ENCODE measurements around the gene LRP8. TPM values are rescaled to one million over a fixed set of nuclear protein-coding genes. Genes with fewer than 3 reads are reported as not detected.

LRP8 gene
- total RNA-seq, 1 experiment from 2014 or later = 56.3 TPM

DNA sequence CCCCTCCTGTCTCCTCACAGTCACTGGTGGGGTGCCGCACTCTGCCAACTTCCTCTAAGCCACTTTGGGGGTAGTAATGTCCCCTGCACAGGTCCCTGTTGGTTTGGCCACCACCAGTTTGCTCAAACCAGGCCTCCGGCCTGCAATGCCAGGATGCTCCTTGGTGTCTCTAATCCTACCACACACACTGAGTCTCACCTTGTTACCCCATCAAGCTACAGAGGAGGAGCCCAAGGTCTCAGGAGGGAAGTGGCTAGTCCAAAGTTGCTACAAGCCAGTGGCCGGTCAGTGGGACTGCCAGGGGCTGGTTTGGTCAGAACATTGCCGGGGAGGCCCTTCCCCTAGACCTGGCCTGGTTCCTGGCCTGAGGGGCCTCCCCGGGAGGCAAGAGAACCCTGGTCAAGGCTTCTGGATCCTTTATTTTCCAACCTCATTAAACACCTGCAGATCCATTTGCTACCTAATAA, 21.5 kb upstream of the LRP8 start:
- intact Hi-C loops (cut with micrococcal nuclease) = no loop called here
- H3K27ac ChIP-seq (ENCODE audit: low read depth, low read length) = no peak overlapping the region
- H3K9ac ChIP-seq (ENCODE audit: low read length) = no peak overlapping the region
- ChIA-PET CTCF (no interaction called here), POLR2A (no interaction called here), RAD21 (ENCODE audit: low non-redundant PET in 1 of 2, low total read pairs in 2 of 2, uncharacterized antibody in 2 of 2, unreplicated experiment in 2 of 2) (no interaction called here)
- no peak for TF ChIP-seq POLR2A (IDR thresholded peaks at IDR 0.05; ENCODE audit: borderline replicate concordance, extremely low read depth, insufficient read depth, insufficient read length)
- no peak for TF ChIP-seq CEBPB (IDR thresholded peaks at IDR 0.05; ENCODE audit: low read depth)
- no peaks in the 10 kb centered on the region for H3K79me2 ChIP-seq (ENCODE audit: insufficient read depth, low read length)
- no peaks in the 10 kb centered on the region for H3K9me2 ChIP-seq (ENCODE audit: insufficient read depth)
- H4K20me1 ChIP-seq (ENCODE audit: insufficient read depth) = no peaks in the 10 kb centered on the region
- peaks cover 0 to 12% of the 10 kb centered on the region in 2 experiments; a peak in 2 of 4 replicates for H3K4me1 ChIP-seq (ENCODE audit: control insufficient read depth in 1 of 2, insufficient read depth in 2 of 2, low read length in 2 of 2)
- ATAC-seq = no peak
- no peak overlapping the region for H3K4me2 ChIP-seq (ENCODE audit: low read length)
- H3K9me3 ChIP-seq (ENCODE audit: control insufficient read depth in 1 of 2, insufficient read depth in 1 of 2, low read depth in 1 of 2, low read length in 2 of 2) = no peaks in the 10 kb centered on the region
- H3K27me3 ChIP-seq (ENCODE audit: insufficient read depth, low read length) = no peaks in the 10 kb centered on the region
- H3K36me3 ChIP-seq (ENCODE audit: control insufficient read depth in 1 of 2, insufficient read depth in 2 of 2, low read length in 2 of 2) = no peaks in the 10 kb centered on the region
- BruUV-seq (replicated peaks) = no TSS peak
- DNase-seq (ENCODE audit: low read depth, low spot score) = no peak
- no peak overlapping the region for H3K4me3 ChIP-seq (replicated peaks in 1 of 2; ENCODE audit: low read depth in 1 of 2, low read length in 2 of 2)
- H2AFZ ChIP-seq (ENCODE audit: low read depth, low read length, poor library complexity, severe bottlenecking) = no peak overlapping the region

DNA sequence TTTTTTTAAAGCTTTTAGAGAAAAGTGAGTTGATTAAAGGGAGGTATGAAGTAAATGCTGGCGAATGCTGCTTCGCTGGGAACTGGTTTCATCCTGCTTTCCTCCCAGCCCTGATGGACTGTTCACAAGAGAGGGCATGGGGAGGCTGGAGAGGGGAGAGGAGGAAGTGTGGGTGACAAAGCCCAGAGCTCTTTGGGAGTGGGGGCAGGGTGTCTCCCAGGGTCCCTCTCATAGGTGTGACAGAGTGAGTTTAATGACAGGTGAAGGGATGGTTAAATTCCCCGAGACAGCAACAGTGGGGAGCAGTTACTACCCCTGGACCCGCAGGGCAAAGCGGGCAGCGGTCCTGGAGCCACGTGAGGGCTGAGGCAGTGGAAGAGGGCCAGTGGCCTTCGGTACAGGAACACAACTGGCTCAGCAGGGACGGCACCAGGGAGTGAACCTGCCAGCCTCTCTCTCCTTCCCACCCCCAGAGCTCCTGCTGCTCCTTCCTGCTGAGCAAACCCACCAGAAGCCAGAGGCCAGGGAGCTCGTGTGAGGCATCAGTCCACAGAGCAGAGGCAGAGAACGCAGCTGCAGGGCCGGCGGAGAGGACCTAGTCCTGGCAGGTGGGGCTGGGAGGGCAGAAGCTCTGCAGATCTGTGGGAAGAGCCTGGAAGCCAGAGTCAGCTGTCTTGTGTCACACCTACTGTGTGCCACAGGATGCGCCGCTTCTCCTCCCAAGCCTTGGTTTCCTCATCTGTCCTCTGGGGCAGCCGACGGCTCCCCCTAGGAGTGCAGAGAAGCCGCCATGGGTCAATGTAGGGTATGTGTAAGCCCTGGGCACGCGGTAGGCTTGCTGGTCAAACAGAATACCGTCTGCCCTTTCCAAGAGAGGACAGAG, 20.9 kb upstream of the LRP8 start:
- Histone ChIP-seq H3K36me3 (ENCODE audit: control insufficient read depth in 1 of 2, insufficient read depth in 2 of 2, low read length in 2 of 2) (no peaks in the 10 kb centered on the region), H3K27me3 (ENCODE audit: insufficient read depth, low read length) (no peaks in the 10 kb centered on the region), H3K4me3 (replicated peaks in 1 of 2; ENCODE audit: low read depth in 1 of 2, low read length in 2 of 2) (no peak overlapping the region), H3K9me3 (ENCODE audit: control insufficient read depth in 1 of 2, insufficient read depth in 1 of 2, low read depth in 1 of 2, low read length in 2 of 2) (no peaks in the 10 kb centered on the region), H3K4me2 (ENCODE audit: low read length) (no peak overlapping the region), H3K4me1 (ENCODE audit: control insufficient read depth in 1 of 2, insufficient read depth in 2 of 2, low read length in 2 of 2) (peaks cover 0 to 12% of the 10 kb centered on the region in 2 experiments; a peak in 2 of 4 replicates), H3K79me2 (ENCODE audit: insufficient read depth, low read length) (no peaks in the 10 kb centered on the region), H3K9me2 (ENCODE audit: insufficient read depth) (no peaks in the 10 kb centered on the region), H4K20me1 (ENCODE audit: insufficient read depth) (no peaks in the 10 kb centered on the region), H3K9ac (ENCODE audit: low read length) (no peak overlapping the region), H3K27ac (ENCODE audit: low read depth, low read length) (no peak overlapping the region), H2AFZ (ENCODE audit: low read depth, low read length, poor library complexity, severe bottlenecking) (no peak overlapping the region)
- TF ChIP-seq, protein P1, sequence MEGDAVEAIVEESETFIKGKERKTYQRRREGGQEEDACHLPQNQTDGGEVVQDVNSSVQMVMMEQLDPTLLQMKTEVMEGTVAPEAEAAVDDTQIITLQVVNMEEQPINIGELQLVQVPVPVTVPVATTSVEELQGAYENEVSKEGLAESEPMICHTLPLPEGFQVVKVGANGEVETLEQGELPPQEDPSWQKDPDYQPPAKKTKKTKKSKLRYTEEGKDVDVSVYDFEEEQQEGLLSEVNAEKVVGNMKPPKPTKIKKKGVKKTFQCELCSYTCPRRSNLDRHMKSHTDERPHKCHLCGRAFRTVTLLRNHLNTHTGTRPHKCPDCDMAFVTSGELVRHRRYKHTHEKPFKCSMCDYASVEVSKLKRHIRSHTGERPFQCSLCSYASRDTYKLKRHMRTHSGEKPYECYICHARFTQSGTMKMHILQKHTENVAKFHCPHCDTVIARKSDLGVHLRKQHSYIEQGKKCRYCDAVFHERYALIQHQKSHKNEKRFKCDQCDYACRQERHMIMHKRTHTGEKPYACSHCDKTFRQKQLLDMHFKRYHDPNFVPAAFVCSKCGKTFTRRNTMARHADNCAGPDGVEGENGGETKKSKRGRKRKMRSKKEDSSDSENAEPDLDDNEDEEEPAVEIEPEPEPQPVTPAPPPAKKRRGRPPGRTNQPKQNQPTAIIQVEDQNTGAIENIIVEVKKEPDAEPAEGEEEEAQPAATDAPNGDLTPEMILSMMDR (IDR thresholded peaks at IDR 0.05 in 2 of 3, conservative IDR thresholded peaks at IDR 0.05 in 1 of 3; ENCODE audit: borderline replicate concordance in 1 of 3, insufficient read depth in 1 of 3, low read depth in 2 of 3, low read length in 2 of 3) = no peak
- TF ChIP-seq EZH2phosphoT487 (IDR thresholded peaks at IDR 0.05; ENCODE audit: borderline replicate concordance) (no peak), EZH2 (IDR thresholded peaks at IDR 0.05) (no peak), ZFX (IDR thresholded peaks at IDR 0.05) (no peak), EGR1 (IDR thresholded peaks at IDR 0.05; ENCODE audit: low read depth) (no peak), POLR2A (IDR thresholded peaks at IDR 0.05; ENCODE audit: borderline replicate concordance, extremely low read depth, insufficient read depth, insufficient read length) (no peak), POLR2AphosphoS5 (IDR thresholded peaks at IDR 0.05; ENCODE audit: low read depth, low read length) (no peak), SIN3A (IDR thresholded peaks at IDR 0.05; ENCODE audit: low read depth) (no peak), SP1 (IDR thresholded peaks at IDR 0.05; ENCODE audit: low read depth) (no peak)
- TF ChIP-seq, protein P2, sequence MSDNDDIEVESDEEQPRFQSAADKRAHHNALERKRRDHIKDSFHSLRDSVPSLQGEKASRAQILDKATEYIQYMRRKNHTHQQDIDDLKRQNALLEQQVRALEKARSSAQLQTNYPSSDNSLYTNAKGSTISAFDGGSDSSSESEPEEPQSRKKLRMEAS (IDR thresholded peaks at IDR 0.05) = no peak
- TF ChIP-seq, protein P3, sequence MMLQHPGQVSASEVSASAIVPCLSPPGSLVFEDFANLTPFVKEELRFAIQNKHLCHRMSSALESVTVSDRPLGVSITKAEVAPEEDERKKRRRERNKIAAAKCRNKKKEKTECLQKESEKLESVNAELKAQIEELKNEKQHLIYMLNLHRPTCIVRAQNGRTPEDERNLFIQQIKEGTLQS (IDR thresholded peaks at IDR 0.05) = no peak
- intact Hi-C loops (cut with micrococcal nuclease) = no loop called here
- CTCF ChIA-PET = no interaction called here
- RAD21 ChIA-PET (ENCODE audit: low non-redundant PET in 1 of 2, low total read pairs in 2 of 2, uncharacterized antibody in 2 of 2, unreplicated experiment in 2 of 2) = no interaction called here
- ATAC-seq (no peak), DNase-seq (ENCODE audit: low read depth, low spot score) (no peak)
- POLR2A ChIA-PET = no interaction called here
- BruUV-seq (replicated peaks) = no TSS peak
